CD8-positive, alpha-beta memory T cell (primary cell): Measurements from ENCODE around the gene LYPD8. TPM values are rescaled to one million over a fixed set of nuclear protein-coding genes. Genes with fewer than 3 reads are reported as not detected.
"Not testable (repeated sequence)": the region's sequence is repeated elsewhere in the genome, so short reads cannot be mapped to it uniquely, and the experiment has no call there.

Experiments used
- CTCF ChIA-PET: fragments of 350-600 bp; sonication (Branson Sonifier 250); formaldehyde crosslinking; loops from one replicate; lab custom pipeline; 2021; ENCODE audit warnings: antibody characterized with exemption; lab: Charles Lee
- POLR2A ChIA-PET: fragments of 350-600 bp; sonication (Branson Sonifier 250); formaldehyde crosslinking; loops from one replicate; lab custom pipeline; 2021; ENCODE audit warnings: antibody characterized with exemption; lab: Charles Lee
- DNase-seq, 5 donors: peaks; one replicate each; pipeline versions ENCODE4 v3.0.0 to v3.0.0-alpha.2; 2020 to 2022; ENCODE audit warnings: mixed read lengths in 1 of 5
- H3K27ac ChIP-seq: one replicate; pipeline ENCODE4 v1.7.0; 2013; ENCODE audit warnings: low read depth, mild to moderate bottlenecking, low read length, moderate library complexity
- H3K27me3 ChIP-seq: 2 replicates; pipeline ENCODE4 v1.7.0; 2013; ENCODE audit warnings: low read length, mild to moderate bottlenecking; ENCODE audit not compliant: insufficient read depth, poor library complexity, severe bottlenecking
- H3K36me3 ChIP-seq: 2 replicates; pipeline ENCODE4 v1.7.0; 2013; ENCODE audit warnings: mild to moderate bottlenecking, low read length, moderate library complexity; ENCODE audit not compliant: insufficient read depth
- H3K4me1 ChIP-seq: 2 replicates; pipeline ENCODE4 v1.7.0; 2013; ENCODE audit warnings: mild to moderate bottlenecking, low read length, moderate library complexity; ENCODE audit not compliant: insufficient read depth
- H3K4me3 ChIP-seq: 2 replicates; pipeline ENCODE4 v1.7.0; 2013; ENCODE audit warnings: mild to moderate bottlenecking, low read length
- H3K9me3 ChIP-seq: 2 replicates; pipeline ENCODE4 v1.7.0; 2013; ENCODE audit warnings: mild to moderate bottlenecking, low read length
- H3K27ac Mint-ChIP-seq, 8 donors: one replicate each; pipeline ENCODE4 v1.8.0; 2020 to 2021; ENCODE audit warnings: mixed read lengths in 8 of 8, mild to moderate bottlenecking in 6 of 8, inconsistent platforms in 3 of 8, moderate library complexity in 3 of 8
- H3K27me3 Mint-ChIP-seq, 2 donors: one replicate each; pipeline ENCODE4 v1.8.0; 2020 to 2021; ENCODE audit warnings: mixed read lengths in 2 of 2, mild to moderate bottlenecking in 1 of 2, moderate library complexity in 1 of 2
- H3K36me3 Mint-ChIP-seq, 3 donors: one replicate each; pipeline ENCODE4 v1.8.0; 2020 to 2021; ENCODE audit warnings: mixed read lengths in 3 of 3, inconsistent platforms in 1 of 3, mild to moderate bottlenecking in 1 of 3
- H3K4me1 Mint-ChIP-seq, 3 donors: one replicate each; pipeline ENCODE4 v1.8.0; 2020 to 2021; ENCODE audit warnings: mixed read lengths in 3 of 3, inconsistent platforms in 1 of 3, mild to moderate bottlenecking in 1 of 3
- H3K4me3 Mint-ChIP-seq, 7 donors: one replicate each; pipeline ENCODE4 v1.8.0; 2020 to 2021; ENCODE audit warnings: mixed read lengths in 7 of 7, mild to moderate bottlenecking in 6 of 7, moderate library complexity in 4 of 7, inconsistent platforms in 2 of 7
- H3K9me3 Mint-ChIP-seq, 5 donors: one replicate each; pipeline ENCODE4 v1.8.0; 2020 to 2022; ENCODE audit warnings: mixed read lengths in 5 of 5, mild to moderate bottlenecking in 3 of 5, moderate library complexity in 2 of 5, inconsistent platforms in 1 of 5
- polyA plus RNA-seq: library from polyadenylated mRNA; unstranded; fragments of 300-500 nt; fragmentation: Illumina TruSeq; gene quantifications from one replicate; pipeline ENCODE4 v1.2.3, GENCODE V29; 2021
- total RNA-seq, 2 experiments: library from RNA; stranded (reverse); gene quantifications; one replicate each; pipeline ENCODE4 v1.2.3, GENCODE V29; 2021

LYPD8 gene, protein sequence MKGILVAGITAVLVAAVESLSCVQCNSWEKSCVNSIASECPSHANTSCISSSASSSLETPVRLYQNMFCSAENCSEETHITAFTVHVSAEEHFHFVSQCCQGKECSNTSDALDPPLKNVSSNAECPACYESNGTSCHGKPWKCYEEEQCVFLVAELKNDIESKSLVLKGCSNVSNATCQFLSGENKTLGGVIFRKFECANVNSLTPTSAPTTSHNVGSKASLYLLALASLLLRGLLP
- not detected for total RNA-seq
- polyA plus RNA-seq = not detected

DNA sequence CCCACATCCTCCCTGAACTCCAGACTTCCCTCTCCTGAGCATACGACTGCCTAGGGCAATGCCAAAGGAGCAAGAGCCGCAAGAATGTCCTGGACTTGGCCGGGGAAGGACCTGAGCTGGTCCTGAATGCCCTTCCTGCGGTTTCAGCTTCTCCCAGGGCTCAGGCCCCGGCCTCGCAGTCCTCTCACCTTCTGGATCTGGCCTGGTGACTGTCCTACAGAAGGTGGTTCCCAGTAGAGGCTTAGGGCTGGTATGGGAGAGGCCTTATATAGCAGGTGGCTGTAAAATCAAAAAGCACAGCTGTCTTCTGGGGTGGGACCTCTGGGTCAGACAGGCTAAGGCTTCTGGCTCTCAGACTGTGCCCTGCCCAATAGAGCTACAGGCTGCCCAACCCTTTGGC lies at the start of gene LYPD8:
Gene LYPD8 (minus strand): TSS at position 243 of the 400 bp plus-strand sequence. CDS start 4,678 bp downstream, outside the sequence.
- Histone ChIP-seq H3K4me3 (no peak within 1 kb of the TSS), H3K27me3 (no peaks in the 10 kb centered on the region), H3K36me3 (no peaks in the 10 kb centered on the region), H3K4me1 (peaks cover 13% of the 10 kb centered on the region), H3K27ac (no peak within 1 kb of the TSS), H3K9me3 (no peaks in the 10 kb centered on the region)
- Mint-ChIP-seq H3K9me3 (no peaks in the 10 kb centered on the region), H3K27me3 (peaks cover 7 to 22% of the 10 kb centered on the region in 2 donors), H3K36me3 (no peaks in the 10 kb centered on the region), H3K27ac (peak within 1 kb of the TSS in 2 of 8 donors; percentile 11 to 47), H3K4me1 (peaks cover 0 to 16% (median 14%) of the 10 kb centered on the region in 3 donors), H3K4me3 (no peak within 1 kb of the TSS)
- POLR2A ChIA-PET = no interaction called here
- DNase-seq = no peak
- CTCF ChIA-PET = no interaction called here

DNA sequence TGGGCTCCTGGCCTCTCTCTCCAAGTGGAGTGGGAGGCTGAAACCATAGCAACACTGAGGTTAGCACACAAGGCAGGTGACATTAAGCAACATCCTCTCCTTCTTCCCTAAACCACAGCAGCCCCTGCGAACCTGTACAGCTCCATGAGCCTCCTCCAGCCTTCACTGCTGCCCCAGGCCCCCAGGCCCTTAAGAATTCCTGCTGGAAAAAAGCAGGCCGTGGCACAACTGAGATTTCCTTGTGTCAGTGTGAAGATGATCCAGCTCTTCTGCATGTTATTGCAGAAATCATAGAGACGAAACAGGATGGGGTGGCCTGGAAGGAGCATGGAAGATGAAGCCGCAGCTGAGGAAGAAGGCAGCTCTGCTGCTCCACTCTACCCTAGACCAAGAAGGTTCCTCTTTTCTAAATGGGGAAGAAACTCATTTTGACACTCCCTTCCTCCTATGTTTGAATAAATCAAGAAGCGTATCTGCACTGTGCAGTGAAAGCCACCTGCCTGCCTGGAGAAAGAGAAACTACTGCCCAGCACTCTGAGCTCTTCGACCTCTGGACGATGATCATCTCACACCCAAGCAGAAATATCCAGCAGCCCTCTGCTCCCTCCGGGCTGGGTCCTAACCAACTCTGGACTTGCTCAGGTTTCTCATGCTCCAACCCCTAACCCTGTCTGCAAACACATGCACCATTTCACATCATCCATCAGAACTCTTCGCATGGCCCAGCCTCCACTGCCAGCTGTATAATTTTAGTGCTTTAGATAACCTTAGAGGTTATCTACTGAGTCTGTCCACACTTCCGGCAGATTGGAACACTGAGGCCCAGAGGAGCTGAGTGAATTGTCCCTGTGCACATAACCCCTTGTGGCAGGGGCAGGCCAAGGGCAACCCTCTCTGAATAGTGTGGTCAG lies 49.5 kb upstream of the LYPD8 start:
- CTCF ChIA-PET = interaction anchor here (1.3 kb wide), 1 partner anchor 401 kb away, joined by 3 read pairs; no protein-coding TSS in a partner anchor
- POLR2A ChIA-PET = no interaction called here

DNA sequence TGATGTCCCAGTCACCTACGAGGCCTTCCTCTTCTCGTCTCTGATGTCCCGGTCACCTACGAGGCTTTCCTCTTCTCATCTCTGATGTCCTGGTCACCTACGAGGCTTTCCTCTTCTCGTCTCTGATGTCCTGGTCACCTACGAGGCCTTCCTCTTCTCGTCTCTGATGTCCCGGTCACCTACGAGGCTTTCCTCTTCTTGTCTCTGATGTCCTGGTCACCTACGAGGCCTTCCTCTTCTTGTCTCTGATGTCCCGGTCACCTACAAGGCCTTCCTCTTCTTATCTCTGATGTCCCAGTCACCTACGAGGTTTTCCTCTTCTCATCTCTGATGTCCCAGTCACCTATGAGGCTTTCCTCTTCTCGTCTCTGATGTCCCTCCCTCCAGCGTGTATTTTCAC lies 47.9 kb upstream of the LYPD8 start:
- H3K27ac Mint-ChIP-seq, H3K36me3 ChIP-seq, H3K4me3 ChIP-seq, DNase-seq, H3K9me3 Mint-ChIP-seq, H3K27me3 ChIP-seq, H3K4me3 Mint-ChIP-seq, H3K27ac ChIP-seq, H3K4me1 ChIP-seq, H3K4me1 Mint-ChIP-seq, H3K36me3 Mint-ChIP-seq, POLR2A ChIA-PET, CTCF ChIA-PET, H3K9me3 ChIP-seq: not testable (repeated sequence)
- peaks cover 13 to 37% of the 10 kb centered on the region in 2 donors for H3K27me3 Mint-ChIP-seq

More for the DNA sequence above, 49.5 kb upstream of the LYPD8 start:
- no peaks in the 10 kb centered on the region for H3K27me3 ChIP-seq
- peaks cover 9 to 24% of the 10 kb centered on the region in 2 donors for H3K27me3 Mint-ChIP-seq
- no peaks in the 10 kb centered on the region for H3K4me1 ChIP-seq
- H3K4me3 ChIP-seq = no peak overlapping the region
- peaks cover 0 to 2% (median 0%) of the 10 kb centered on the region in 3 donors for H3K36me3 Mint-ChIP-seq
- H3K27ac ChIP-seq = no peak overlapping the region
- no peaks in the 10 kb centered on the region for H3K9me3 ChIP-seq
- H3K9me3 Mint-ChIP-seq = no peaks in the 10 kb centered on the region
- H3K4me3 Mint-ChIP-seq = no peak overlapping the region
- H3K36me3 ChIP-seq = no peaks in the 10 kb centered on the region
- no peak for DNase-seq
- H3K27ac Mint-ChIP-seq = no peak overlapping the region
- H3K4me1 Mint-ChIP-seq = peaks cover 3 to 6% (median 5%) of the 10 kb centered on the region in 3 donors

DNA sequence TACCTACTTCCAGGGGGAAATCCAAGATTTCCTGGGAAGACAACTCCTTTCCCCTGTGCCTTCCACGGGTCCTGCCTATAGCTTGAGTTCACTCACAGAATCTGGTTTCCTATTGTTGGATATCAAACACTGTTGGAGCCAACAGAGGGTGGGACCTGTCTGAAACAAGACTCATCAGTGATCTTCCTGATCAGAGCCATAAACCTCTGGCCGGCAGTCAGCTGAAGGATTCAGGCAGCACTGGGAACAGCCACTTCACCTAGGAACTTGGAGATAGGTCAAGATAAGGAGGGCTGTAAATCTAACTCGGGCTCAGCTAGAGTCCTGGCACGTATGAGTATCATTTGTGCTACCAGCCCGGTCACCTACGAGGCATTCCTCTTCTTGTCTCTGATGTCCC lies 46.9 kb upstream of the LYPD8 start:
- Histone ChIP-seq H3K9me3 (no peaks in the 10 kb centered on the region), H3K27me3 (no peaks in the 10 kb centered on the region), H3K4me3 (no peak overlapping the region), H3K36me3 (no peaks in the 10 kb centered on the region), H3K4me1 (no peaks in the 10 kb centered on the region), H3K27ac (no peak overlapping the region)
- Mint-ChIP-seq H3K27ac (no peak overlapping the region), H3K4me3 (no peak overlapping the region), H3K4me1 (peaks cover 3 to 6% (median 5%) of the 10 kb centered on the region in 3 donors), H3K27me3 (peaks cover 13 to 37% of the 10 kb centered on the region in 2 donors), H3K36me3 (no peaks in the 10 kb centered on the region), H3K9me3 (no peaks in the 10 kb centered on the region)
- DNase-seq = no peak
- ChIA-PET CTCF (no interaction called here), POLR2A (no interaction called here)

DNA sequence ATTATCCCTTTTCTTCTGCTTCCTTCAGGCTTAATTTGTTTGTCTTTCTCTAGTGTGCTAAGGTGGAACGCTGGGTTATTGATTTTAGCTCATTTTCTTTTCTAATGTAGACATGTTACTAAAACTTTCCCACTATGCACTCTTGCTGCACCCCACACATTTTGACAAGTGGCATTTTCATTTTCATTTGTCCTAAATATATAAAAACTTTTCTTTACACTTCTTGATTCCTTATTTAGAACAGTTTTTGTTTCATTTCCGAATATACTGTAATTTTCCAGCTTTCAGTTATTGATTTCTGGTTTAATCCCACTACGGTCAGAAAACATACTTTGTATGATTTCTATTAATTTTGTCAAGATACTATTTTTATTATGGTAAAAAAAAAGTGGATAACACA lies 44.9 kb upstream of the LYPD8 start:
- no peaks in the 10 kb centered on the region for H3K4me1 ChIP-seq
- H3K36me3 Mint-ChIP-seq = no peaks in the 10 kb centered on the region
- H3K9me3 Mint-ChIP-seq = peaks cover 0 to 10% (median 3%) of the 10 kb centered on the region in 5 donors
- no peak overlapping the region for H3K4me3 Mint-ChIP-seq
- peaks cover 20 to 45% of the 10 kb centered on the region in 2 donors for H3K27me3 Mint-ChIP-seq
- no peaks in the 10 kb centered on the region for H3K36me3 ChIP-seq
- H3K27ac ChIP-seq = no peak overlapping the region
- no peaks in the 10 kb centered on the region for H3K27me3 ChIP-seq
- no peaks in the 10 kb centered on the region for H3K9me3 ChIP-seq
- POLR2A ChIA-PET = no interaction called here
- CTCF ChIA-PET = no interaction called here
- no peak for DNase-seq
- H3K4me3 ChIP-seq = no peak overlapping the region
- H3K4me1 Mint-ChIP-seq = peaks cover 3 to 6% (median 5%) of the 10 kb centered on the region in 3 donors
- H3K27ac Mint-ChIP-seq = no peak overlapping the region

DNA sequence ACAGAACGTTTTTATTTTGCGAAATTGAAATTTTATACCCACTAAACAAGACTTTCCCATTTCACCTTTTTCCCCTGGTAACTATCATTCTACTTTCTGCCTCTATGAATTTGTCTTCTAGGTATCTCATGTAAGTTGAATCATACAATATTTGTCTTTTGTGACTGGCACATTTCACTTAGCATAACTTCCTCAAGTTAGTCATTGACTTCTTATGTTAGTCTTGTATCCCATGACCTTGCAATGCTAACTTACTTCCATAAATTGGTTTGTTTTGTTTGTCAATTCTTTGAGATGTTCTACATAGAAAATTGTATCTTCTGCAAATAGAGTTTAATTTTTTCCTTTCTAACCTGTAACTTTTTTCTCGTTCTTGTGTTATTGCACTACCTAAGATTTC lies 43.2 kb upstream of the LYPD8 start:
- Mint-ChIP-seq H3K4me3 (no peak overlapping the region), H3K36me3 (peaks cover 0 to 5% (median 0%) of the 10 kb centered on the region in 3 donors), H3K27me3 (peaks cover 20 to 43% of the 10 kb centered on the region in 2 donors), H3K9me3 (peaks cover 4 to 19% (median 15%) of the 10 kb centered on the region in 5 donors), H3K27ac (no peak overlapping the region), H3K4me1 (no peaks in the 10 kb centered on the region)
- CTCF ChIA-PET = no interaction called here
- no peak overlapping the region for H3K4me3 ChIP-seq
- no peak overlapping the region for H3K27ac ChIP-seq
- no peaks in the 10 kb centered on the region for H3K4me1 ChIP-seq
- no peaks in the 10 kb centered on the region for H3K9me3 ChIP-seq
- H3K36me3 ChIP-seq = no peaks in the 10 kb centered on the region
- DNase-seq = no peak
- H3K27me3 ChIP-seq = no peaks in the 10 kb centered on the region
- POLR2A ChIA-PET = no interaction called here

DNA sequence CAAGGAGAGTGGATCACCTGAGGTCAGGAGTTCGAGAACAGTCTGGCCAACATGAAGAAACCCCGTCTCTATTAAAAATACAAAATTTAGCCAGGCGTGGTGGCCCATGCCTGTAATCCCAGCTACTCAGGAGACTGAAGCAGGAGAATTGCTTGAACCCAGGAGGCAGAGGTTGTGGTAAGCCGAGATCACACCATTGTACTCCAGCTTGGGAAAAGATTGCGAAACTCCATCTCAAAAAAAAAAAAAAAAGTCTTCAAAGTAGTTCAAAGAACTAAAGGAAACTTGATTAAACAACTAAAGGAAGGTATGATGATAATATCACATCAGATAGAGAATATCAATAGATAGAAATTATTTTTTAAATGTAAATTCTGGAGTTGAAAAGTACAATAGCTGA lies 39.1 kb upstream of the LYPD8 start:
- CTCF ChIA-PET, H3K27ac ChIP-seq, H3K4me3 ChIP-seq, H3K4me3 Mint-ChIP-seq, H3K36me3 ChIP-seq, H3K4me1 ChIP-seq, H3K27me3 ChIP-seq, H3K4me1 Mint-ChIP-seq, H3K27ac Mint-ChIP-seq, H3K9me3 ChIP-seq, DNase-seq, POLR2A ChIA-PET, H3K36me3 Mint-ChIP-seq: not testable (repeated sequence)
- Mint-ChIP-seq H3K9me3 (peaks cover 7 to 21% (median 17%) of the 10 kb centered on the region in 5 donors), H3K27me3 (peaks cover 14 to 18% of the 10 kb centered on the region in 2 donors)

DNA sequence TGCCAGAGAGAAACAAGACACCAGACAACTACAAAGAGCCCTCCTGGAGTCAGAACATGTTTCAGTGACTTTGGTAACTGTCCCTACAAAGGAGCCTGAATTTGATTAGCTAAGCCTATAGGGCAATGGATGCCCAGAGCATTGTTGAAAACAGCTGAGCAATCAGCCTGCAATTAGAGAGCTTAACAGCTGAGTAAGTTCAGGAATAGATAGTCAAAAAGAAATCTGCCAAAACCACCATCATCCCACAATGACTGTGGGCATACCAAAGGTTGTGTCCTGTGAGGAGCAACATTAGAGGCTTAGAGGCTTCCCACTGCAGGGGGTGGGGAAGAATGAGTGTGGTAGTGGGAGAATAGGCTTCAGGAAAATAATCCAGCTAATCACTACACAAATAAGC lies 38.0 kb upstream of the LYPD8 start:
- Mint-ChIP-seq H3K27ac (no peak overlapping the region), H3K36me3 (peaks cover 0 to 7% (median 0%) of the 10 kb centered on the region in 3 donors), H3K9me3 (peaks cover 7 to 21% (median 17%) of the 10 kb centered on the region in 5 donors), H3K4me3 (no peak overlapping the region), H3K4me1 (no peaks in the 10 kb centered on the region), H3K27me3 (peaks cover 8 to 16% of the 10 kb centered on the region in 2 donors)
- no peak overlapping the region for H3K4me3 ChIP-seq
- no peaks in the 10 kb centered on the region for H3K27me3 ChIP-seq
- ChIA-PET POLR2A (no interaction called here), CTCF (no interaction called here)
- H3K9me3 ChIP-seq = no peaks in the 10 kb centered on the region
- no peak overlapping the region for H3K27ac ChIP-seq
- H3K4me1 ChIP-seq = no peaks in the 10 kb centered on the region
- no peak for DNase-seq
- H3K36me3 ChIP-seq = no peaks in the 10 kb centered on the region
